ENCODE data around the gene IPO13. TPM values are rescaled to one million over a fixed set of nuclear protein-coding genes. Genes with fewer than 3 reads are reported as not detected.

Gene IPO13
- total RNA-seq, 4 donors from 2014 or later: 81.9 to 171 (median 105) TPM

- no peak overlapping the region for H3K4me3 ChIP-seq
- H3K9me3 ChIP-seq: no peaks in the 10 kb centered on the region
- DNase-seq (no peak), ATAC-seq (no peak)
- H3K27ac ChIP-seq: no peak overlapping the region
- no peaks in the 10 kb centered on the region for H3K27me3 ChIP-seq
- no peaks in the 10 kb centered on the region for H3K36me3 ChIP-seq
- in situ Hi-C loops (cut with MboI; ENCODE audit: low sequenced_read_pairs in 4 of 4): no loop called here
- no peaks in the 10 kb centered on the region for H3K4me1 ChIP-seq
- intact Hi-C loops (cut with DNase I; ENCODE audit: low total_unique reads): no loop called here
- TF ChIP-seq CTCF (IDR thresholded peaks at IDR 0.05 in 4 of 5, conservative IDR thresholded peaks at IDR 0.05 in 1 of 5): no peak
- no peak for TF ChIP-seq POLR2A (IDR thresholded peaks at IDR 0.05)
Measured at GRCh38 chr1:44014365-44015104, 67.8 kb downstream of the IPO13 start.

GRCh38 chr1:44015206-44015605, 68.5 kb downstream of the IPO13 start:
- Histone ChIP-seq H3K9me3 (no peaks in the 10 kb centered on the region), H3K36me3 (no peaks in the 10 kb centered on the region), H3K4me1 (no peaks in the 10 kb centered on the region), H3K27me3 (no peaks in the 10 kb centered on the region), H3K27ac (no peak overlapping the region), H3K4me3 (no peak overlapping the region)
- no peak for TF ChIP-seq CTCF (IDR thresholded peaks at IDR 0.05 in 4 of 5, conservative IDR thresholded peaks at IDR 0.05 in 1 of 5)
- ATAC-seq: no peak
- intact Hi-C loops (cut with DNase I; ENCODE audit: low total_unique reads) (no loop called here), in situ Hi-C loops (cut with MboI; ENCODE audit: low sequenced_read_pairs in 4 of 4) (no loop called here)
- no peak for DNase-seq

GRCh38 chr1:44016041-44016889, 69.5 kb downstream of the IPO13 start:
- DNase-seq (no peak), ATAC-seq (no peak)
- in situ Hi-C loops (cut with MboI; ENCODE audit: low sequenced_read_pairs in 4 of 4) (no loop called here), intact Hi-C loops (cut with DNase I; ENCODE audit: low total_unique reads) (no loop called here)
- Histone ChIP-seq H3K9me3 (no peaks in the 10 kb centered on the region), H3K27ac (no peak overlapping the region), H3K27me3 (no peaks in the 10 kb centered on the region), H3K36me3 (no peaks in the 10 kb centered on the region), H3K4me1 (no peaks in the 10 kb centered on the region), H3K4me3 (no peak overlapping the region)
- TF ChIP-seq CTCF (IDR thresholded peaks at IDR 0.05 in 4 of 5, conservative IDR thresholded peaks at IDR 0.05 in 1 of 5) (no peak), POLR2A (IDR thresholded peaks at IDR 0.05) (no peak)

- DNase-seq: no peak
- no peaks in the 10 kb centered on the region for H3K27me3 ChIP-seq
- intact Hi-C loops (cut with DNase I; ENCODE audit: low total_unique reads): no loop called here
- no peak for ATAC-seq
- no peak overlapping the region for H3K4me3 ChIP-seq
- no peaks in the 10 kb centered on the region for H3K36me3 ChIP-seq
- TF ChIP-seq POLR2A (IDR thresholded peaks at IDR 0.05) (no peak), CTCF (IDR thresholded peaks at IDR 0.05 in 4 of 5, conservative IDR thresholded peaks at IDR 0.05 in 1 of 5) (no peak)
- in situ Hi-C loops (cut with MboI; ENCODE audit: low sequenced_read_pairs in 4 of 4): no loop called here
- no peaks in the 10 kb centered on the region for H3K9me3 ChIP-seq
- H3K4me1 ChIP-seq: no peaks in the 10 kb centered on the region
- H3K27ac ChIP-seq: no peak overlapping the region
Measured at GRCh38 chr1:44016890-44017400, 70.2 kb downstream of the IPO13 start.

Other genes starting within 250 kb of the IPO13 start
- gene ST3GAL3, start 239.4 kb upstream of the IPO13 start, total RNA-seq: 10 to 100 TPM; 32.2 to 57.4 (median 38.3) TPM
- gene ARTN, start 13.1 kb upstream of the IPO13 start, total RNA-seq: 1 to 10 TPM in 1 of 4 donors, under 1 TPM in 1, not detected in 2; 0.25 to 1.8 TPM
- gene DPH2, start 23.1 kb downstream of the IPO13 start, total RNA-seq: 10 to 100 TPM; 53.1 to 68.3 (median 55.3) TPM
- 100 to 1,000 TPM; 156 to 242 (median 195) TPM for gene ATP6V0B, start 28.0 kb downstream of the IPO13 start, total RNA-seq
- 10 to 100 TPM; 63.5 to 97.8 (median 72.1) TPM for gene B4GALT2, start 32.3 kb downstream of the IPO13 start, total RNA-seq
- 1 to 10 TPM in 2 of 4 donors, under 1 TPM in 2; 0.73 to 2.9 (median 1.2) TPM for gene CCDC24, start 44.6 kb downstream of the IPO13 start, total RNA-seq
- gene SLC6A9, start 84.5 kb downstream of the IPO13 start, total RNA-seq: under 1 TPM in 3 of 4 donors, not detected in 1; 0.16 to 0.63 (median 0.29) TPM
- not detected for gene KLF17, start 171.9 kb downstream of the IPO13 start, total RNA-seq
- not detected for gene KLF18, start 194.7 kb downstream of the IPO13 start, total RNA-seq

Data from gastrocnemius medialis (tissue), 4 donors.